Fibroblast of lung (primary cell): ENCODE data around the gene ARHGEF19. TPM values are rescaled to one million over a fixed set of nuclear protein-coding genes. Genes with fewer than 3 reads are reported as not detected.
"Not testable (repeated sequence)": the region's sequence is repeated elsewhere in the genome, so short reads cannot be mapped to it uniquely, and the experiment has no call there.

Experiments
- DNase-seq, 2 donors: peaks; one replicate each; pipeline versions ENCODE4 v3.0.0 to v3.0.0-alpha.2; 2010; ENCODE audit warnings: low read depth in 2 of 2
- H2AFZ ChIP-seq: 2 replicates; pipeline ENCODE4 v1.5.1; 2012; ENCODE audit warnings: low read length, control low read depth, inconsistent platforms
- H3K27ac ChIP-seq: 2 replicates; pipeline ENCODE4 v1.5.1; 2011; ENCODE audit warnings: low read length, control low read depth; ENCODE audit not compliant: insufficient read depth
- H3K27me3 ChIP-seq: 2 replicates; pipeline ENCODE4 v1.5.1; 2011; ENCODE audit warnings: mild to moderate bottlenecking, low read length; ENCODE audit not compliant: control insufficient read depth, insufficient read depth
- H3K36me3 ChIP-seq: 2 replicates; pipeline ENCODE4 v1.5.1; 2011; ENCODE audit warnings: low read length; ENCODE audit not compliant: control insufficient read depth, insufficient read depth
- H3K4me1 ChIP-seq: 2 replicates; pipeline ENCODE4 v1.5.1; 2011; ENCODE audit warnings: low read length; ENCODE audit not compliant: control insufficient read depth, insufficient read depth; ENCODE audit errors: extremely low read depth
- H3K4me2 ChIP-seq: 2 replicates; pipeline ENCODE4 v1.5.1; 2011; ENCODE audit warnings: low read length, control low read depth; ENCODE audit not compliant: insufficient read depth; ENCODE audit errors: extremely low read depth
- H3K4me3 ChIP-seq, 4 experiments: fragments of 200-600 bp in 1 of 4; sonication (generic) in 1 of 4; replicated peaks in 1 of 4; 2 replicates each; pipeline ENCODE4 v1.5.1; 2011 to 2016; ENCODE audit warnings: low read length in 4 of 4, low read depth in 3 of 4, mild to moderate bottlenecking in 3 of 4, control low read depth in 2 of 4, inconsistent platforms in 1 of 4, mixed read lengths in 1 of 4; ENCODE audit not compliant: insufficient read depth in 1 of 4; ENCODE audit errors: control extremely low read depth in 1 of 4
- H3K79me2 ChIP-seq: 2 replicates; pipeline ENCODE4 v1.5.1; 2012; ENCODE audit warnings: mild to moderate bottlenecking, low read length, inconsistent platforms; ENCODE audit not compliant: control insufficient read depth, insufficient read depth
- H3K9ac ChIP-seq: 2 replicates; pipeline ENCODE4 v1.5.1; 2011; ENCODE audit warnings: mild to moderate bottlenecking, low read length, control low read depth; ENCODE audit not compliant: insufficient read depth
- H3K9me3 ChIP-seq: 2 replicates; pipeline ENCODE4 v1.5.1; 2012; ENCODE audit warnings: low read depth, low read length; ENCODE audit not compliant: control insufficient read depth, insufficient read depth
- H4K20me1 ChIP-seq: 2 replicates; pipeline ENCODE4 v1.5.1; 2011; ENCODE audit warnings: low read length; ENCODE audit not compliant: control insufficient read depth, insufficient read depth; ENCODE audit errors: extremely low read depth
- EZH2 ChIP-seq: IDR thresholded peaks from 2 replicates; pipeline ENCODE4 v1.5.1; 2012; ENCODE audit warnings: low read length, control low read depth, mild to moderate bottlenecking; ENCODE audit errors: missing control alignments
- polyA plus RNA-seq, 2 donors: library from polyadenylated mRNA; depleted of rRNA in 1 of 2; stranded (reverse) in 1 of 2; unstranded in 1 of 2; fragments of >200 nt; gene quantifications; 2 replicates each; pipeline ENCODE4 v1.2.1, GENCODE V29; 2011 to 2012; ENCODE audit warnings: missing spikeins in 1 of 2
- total RNA-seq: library from RNA; depleted of rRNA; stranded (reverse); fragments of >200 nt; gene quantifications from 2 replicates; pipeline ENCODE4 v1.2.1, GENCODE V29; 2014
- TF ChIP-seq, protein P1 (sequence below), 2 donors: IDR thresholded peaks in 1 of 2; conservative IDR thresholded peaks in 1 of 2; 1 replicate in 1 of 2; 2 replicates in 1 of 2; pipeline ENCODE4 v1.5.1; 2011 to 2012; ENCODE audit warnings: low read length in 2 of 2, control low read depth in 1 of 2, inconsistent platforms in 1 of 2, low read depth in 1 of 2, mild to moderate bottlenecking in 1 of 2

Gene ARHGEF19
- total and polyA plus RNA-seq, 2 donors (not counting 1 experiment from before 2014, with no cell fraction given): 3.3 TPM

GRCh38 chr1:16215882-16216753 is 3.7 kb upstream of the ARHGEF19 start:
- H2AFZ ChIP-seq: no peak overlapping the region
- H3K4me3 ChIP-seq: peak overlapping the region in 3 of 4 experiments; percentile 0 to 61 (median 33)
- TF ChIP-seq EZH2: no peak
- TF ChIP-seq, protein P1, sequence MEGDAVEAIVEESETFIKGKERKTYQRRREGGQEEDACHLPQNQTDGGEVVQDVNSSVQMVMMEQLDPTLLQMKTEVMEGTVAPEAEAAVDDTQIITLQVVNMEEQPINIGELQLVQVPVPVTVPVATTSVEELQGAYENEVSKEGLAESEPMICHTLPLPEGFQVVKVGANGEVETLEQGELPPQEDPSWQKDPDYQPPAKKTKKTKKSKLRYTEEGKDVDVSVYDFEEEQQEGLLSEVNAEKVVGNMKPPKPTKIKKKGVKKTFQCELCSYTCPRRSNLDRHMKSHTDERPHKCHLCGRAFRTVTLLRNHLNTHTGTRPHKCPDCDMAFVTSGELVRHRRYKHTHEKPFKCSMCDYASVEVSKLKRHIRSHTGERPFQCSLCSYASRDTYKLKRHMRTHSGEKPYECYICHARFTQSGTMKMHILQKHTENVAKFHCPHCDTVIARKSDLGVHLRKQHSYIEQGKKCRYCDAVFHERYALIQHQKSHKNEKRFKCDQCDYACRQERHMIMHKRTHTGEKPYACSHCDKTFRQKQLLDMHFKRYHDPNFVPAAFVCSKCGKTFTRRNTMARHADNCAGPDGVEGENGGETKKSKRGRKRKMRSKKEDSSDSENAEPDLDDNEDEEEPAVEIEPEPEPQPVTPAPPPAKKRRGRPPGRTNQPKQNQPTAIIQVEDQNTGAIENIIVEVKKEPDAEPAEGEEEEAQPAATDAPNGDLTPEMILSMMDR (conservative IDR thresholded peaks at IDR 0.05 in 1 of 2, IDR thresholded peaks at IDR 0.05 in 1 of 2; ENCODE audit: low read depth in 1 of 2, low read length in 2 of 2): no peak
- H3K9me3 ChIP-seq: no peaks in the 10 kb centered on the region
- no peaks in the 10 kb centered on the region for H3K36me3 ChIP-seq
- H3K27ac ChIP-seq: no peak overlapping the region
- H4K20me1 ChIP-seq: no peaks in the 10 kb centered on the region
- H3K4me1 ChIP-seq: peaks cover 4% of the 10 kb centered on the region
- no peaks in the 10 kb centered on the region for H3K79me2 ChIP-seq
- peak overlapping the region; percentile 78 for H3K4me2 ChIP-seq
- H3K27me3 ChIP-seq: peaks cover 3% of the 10 kb centered on the region
- DNase-seq: peak; percentile 80 to 85
- no peak overlapping the region for H3K9ac ChIP-seq

DNA sequence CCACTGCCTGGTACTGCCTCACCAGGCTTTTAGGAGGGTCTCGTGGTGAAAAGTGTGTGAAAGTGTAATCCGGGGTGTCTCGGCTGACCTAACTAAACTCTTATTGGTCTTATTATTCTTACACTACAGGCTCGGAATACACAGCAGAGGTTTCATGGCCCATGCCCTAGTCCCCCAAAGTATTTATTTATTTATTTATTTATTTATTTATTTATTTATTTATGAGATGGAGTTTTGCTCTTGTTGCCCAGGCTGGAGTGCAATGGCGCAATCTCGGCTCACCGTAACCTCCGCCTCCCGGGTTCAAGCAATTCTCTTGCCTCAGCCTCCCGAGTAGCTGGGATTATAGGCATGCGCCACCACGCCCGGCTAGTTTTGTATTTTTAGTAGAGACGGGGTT is 2.8 kb upstream of the ARHGEF19 start:
- not testable (repeated sequence) for H3K9ac ChIP-seq, H2AFZ ChIP-seq, H3K27me3 ChIP-seq, H3K9me3 ChIP-seq, H3K4me1 ChIP-seq, H3K4me2 ChIP-seq, H3K27ac ChIP-seq, H3K79me2 ChIP-seq, H3K36me3 ChIP-seq, DNase-seq, H4K20me1 ChIP-seq, H3K4me3 ChIP-seq

DNA sequence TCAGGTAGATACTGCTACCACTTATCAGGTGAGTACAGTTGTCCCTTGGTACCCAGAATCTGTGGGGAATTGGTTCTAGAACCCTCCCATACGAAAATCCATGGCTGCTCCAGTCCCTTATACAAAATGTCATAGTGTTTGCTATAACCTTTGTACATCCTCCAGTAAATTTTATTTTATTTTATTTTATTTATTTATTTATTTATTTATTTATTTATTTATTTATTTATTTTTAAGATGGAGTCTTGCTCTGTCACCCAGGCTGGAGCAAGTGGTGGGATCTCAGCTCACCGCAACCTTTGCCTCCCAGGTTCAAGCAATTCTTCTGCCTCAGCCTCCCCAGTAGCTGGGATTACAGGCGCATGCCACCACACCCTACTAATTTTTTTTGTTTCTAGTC is 1.1 kb upstream of the ARHGEF19 start:
- not testable (repeated sequence) for H4K20me1 ChIP-seq, H3K79me2 ChIP-seq, H3K27ac ChIP-seq, H3K27me3 ChIP-seq, H3K4me1 ChIP-seq, H3K4me2 ChIP-seq, H2AFZ ChIP-seq, H3K9me3 ChIP-seq, DNase-seq, H3K36me3 ChIP-seq, H3K9ac ChIP-seq, H3K4me3 ChIP-seq

- TF ChIP-seq, protein P1 (conservative IDR thresholded peaks at IDR 0.05 in 1 of 2, IDR thresholded peaks at IDR 0.05 in 1 of 2; ENCODE audit: low read depth in 1 of 2, low read length in 2 of 2): no peak
- no peak for TF ChIP-seq EZH2
- H3K27ac ChIP-seq: no peak overlapping the region
These were observed 561 bp upstream of the ARHGEF19 start for GRCh38 chr1:16213013-16213412.

More at GRCh38 chr1:16213013-16213412, 561 bp upstream of the ARHGEF19 start:
- no peaks in the 10 kb centered on the region for H4K20me1 ChIP-seq
- H3K27me3 ChIP-seq: no peaks in the 10 kb centered on the region
- H3K9ac ChIP-seq: no peak overlapping the region
- H3K79me2 ChIP-seq: no peaks in the 10 kb centered on the region
- peaks cover 4% of the 10 kb centered on the region for H3K4me1 ChIP-seq
- DNase-seq: no peak
- H2AFZ ChIP-seq: no peak overlapping the region
- H3K36me3 ChIP-seq: no peaks in the 10 kb centered on the region
- H3K4me2 ChIP-seq: no peak overlapping the region
- H3K9me3 ChIP-seq: no peaks in the 10 kb centered on the region
- H3K4me3 ChIP-seq: no peak overlapping the region
